ENCODE data around the gene PHLDB2.
A peak's percentile ranks its signal among the peaks of the same experiment; 100 is the strongest.

Gene PHLDB2

GRCh38 chr3:111993038-111993437, 134.0 kb downstream of the PHLDB2 start:
- DNase-seq (ENCODE audit: low read depth, low spot score): no peak

GRCh38 chr3:111998636-111999483, 139.8 kb downstream of the PHLDB2 start, which contains the start of gene TAGLN3:
Gene TAGLN3 (plus strand): TSS chr3:111998922. CDS start chr3:111999423, 501 bp downstream.
- DNase-seq (ENCODE audit: low read depth, low spot score): no peak

- no peak for DNase-seq (ENCODE audit: low read depth, low spot score)
Measured at GRCh38 chr3:111999484-112000324, 140.6 kb downstream of the PHLDB2 start.

GRCh38 chr3:112000367-112000771, 141.3 kb downstream of the PHLDB2 start:
- DNase-seq (ENCODE audit: low read depth, low spot score): no peak

- DNase-seq (ENCODE audit: low read depth, low spot score): no peak
Measured at GRCh38 chr3:112000966-112001365, 141.9 kb downstream of the PHLDB2 start.

- DNase-seq (ENCODE audit: low read depth, low spot score): no peak
Measured at GRCh38 chr3:112001526-112001925, 142.5 kb downstream of the PHLDB2 start.

GRCh38 chr3:112002096-112002971, 143.3 kb downstream of the PHLDB2 start:
- DNase-seq (ENCODE audit: low read depth, low spot score): peak; percentile 6

GRCh38 chr3:112003321-112004080, 144.4 kb downstream of the PHLDB2 start:
- DNase-seq (ENCODE audit: low read depth, low spot score): no peak

GRCh38 chr3:112004187-112004586, 145.1 kb downstream of the PHLDB2 start:
- DNase-seq (ENCODE audit: low read depth, low spot score): no peak

GRCh38 chr3:112004669-112005068, 145.6 kb downstream of the PHLDB2 start:
- no peak for DNase-seq (ENCODE audit: low read depth, low spot score)

GRCh38 chr3:112005091-112005672, 146.1 kb downstream of the PHLDB2 start:
- no peak for DNase-seq (ENCODE audit: low read depth, low spot score)

- DNase-seq (ENCODE audit: low read depth, low spot score): no peak
Measured at GRCh38 chr3:112007633-112008032, 148.6 kb downstream of the PHLDB2 start.

- no peak for DNase-seq (ENCODE audit: low read depth, low spot score)
Measured at GRCh38 chr3:112009670-112010069, 150.6 kb downstream of the PHLDB2 start.

GRCh38 chr3:112010636-112011035, 151.6 kb downstream of the PHLDB2 start:
- no peak for DNase-seq (ENCODE audit: low read depth, low spot score)

GRCh38 chr3:112011376-112011940, 152.4 kb downstream of the PHLDB2 start:
- DNase-seq (ENCODE audit: low read depth, low spot score): no peak

GRCh38 chr3:112012205-112012992, 153.3 kb downstream of the PHLDB2 start:
- DNase-seq (ENCODE audit: low read depth, low spot score): no peak

GRCh38 chr3:112013058-112013783, 154.2 kb downstream of the PHLDB2 start:
- DNase-seq (ENCODE audit: low read depth, low spot score): peak; percentile 26

- no peak for DNase-seq (ENCODE audit: low read depth, low spot score)
Measured at GRCh38 chr3:112013784-112014143, 154.7 kb downstream of the PHLDB2 start.

- DNase-seq (ENCODE audit: low read depth, low spot score): no peak
Measured at GRCh38 chr3:112017091-112017490, 158.0 kb downstream of the PHLDB2 start.

All from activated CD4-positive, CD25-positive, alpha-beta regulatory T cell treated with anti-CD3 and anti-CD28 coated beads, Interleukin-2, amount 50 U/mL, for 16 hours (primary cell).